Upper lobe of right lung (tissue), 1 donor: ENCODE data around the gene CCNQ. TPM values are rescaled to one million over a fixed set of nuclear protein-coding genes. Genes with fewer than 3 reads are reported as not detected.

Experiments
- ATAC-seq: fragments of 200-7000 bp; cut with Tn5 transposase; one replicate; pipeline ENCODE4 v1.9.1; 2020; ENCODE audit warnings: mild to moderate bottlenecking, moderate library complexity
- DNase-seq: peaks from one replicate; pipeline ENCODE4 v3.0.0-alpha.2; 2020
- H3K27ac ChIP-seq: fragments of 200-600 bp; one replicate; pipeline ENCODE4 v1.8.0; 2022
- H3K27me3 ChIP-seq: fragments of 200-600 bp; one replicate; pipeline ENCODE4 v1.8.0; 2022; ENCODE audit warnings: mild to moderate bottlenecking
- H3K36me3 ChIP-seq: fragments of 200-600 bp; one replicate; pipeline ENCODE4 v1.8.0; 2022
- H3K4me1 ChIP-seq: fragments of 200-600 bp; one replicate; pipeline ENCODE4 v1.8.0; 2022
- H3K4me3 ChIP-seq: fragments of 200-600 bp; one replicate; pipeline ENCODE4 v1.8.0; 2022; ENCODE audit warnings: mild to moderate bottlenecking
- H3K9me3 ChIP-seq: fragments of 200-600 bp; one replicate; pipeline ENCODE4 v1.8.0; 2022
- CTCF ChIP-seq: fragments of 200-600 bp; IDR thresholded peaks from one replicate; pipeline ENCODE4 v1.8.0; 2022; ENCODE audit warnings: antibody characterized with exemption
- intact Hi-C: fragments of 100-400 bp; cut with DNase I; formaldehyde crosslinking; loops from one replicate; pipeline ENCODE4 v1.11.0; 2022
- total RNA-seq: library from RNA; stranded (reverse); fragmentation: NEBNext Ultra II Directional; extraction: Animal tissue kit (Norgen Biotek cat#: 25700); gene quantifications from one replicate; pipeline ENCODE4 v1.2.1, GENCODE V29; 2021
- donor health status: DM: no; HTN: yes; CAD: no; lungs with severe emphysema.

CCNQ gene
- total RNA-seq, 1 donor from 2014 or later, result 18.9 TPM

DNA sequence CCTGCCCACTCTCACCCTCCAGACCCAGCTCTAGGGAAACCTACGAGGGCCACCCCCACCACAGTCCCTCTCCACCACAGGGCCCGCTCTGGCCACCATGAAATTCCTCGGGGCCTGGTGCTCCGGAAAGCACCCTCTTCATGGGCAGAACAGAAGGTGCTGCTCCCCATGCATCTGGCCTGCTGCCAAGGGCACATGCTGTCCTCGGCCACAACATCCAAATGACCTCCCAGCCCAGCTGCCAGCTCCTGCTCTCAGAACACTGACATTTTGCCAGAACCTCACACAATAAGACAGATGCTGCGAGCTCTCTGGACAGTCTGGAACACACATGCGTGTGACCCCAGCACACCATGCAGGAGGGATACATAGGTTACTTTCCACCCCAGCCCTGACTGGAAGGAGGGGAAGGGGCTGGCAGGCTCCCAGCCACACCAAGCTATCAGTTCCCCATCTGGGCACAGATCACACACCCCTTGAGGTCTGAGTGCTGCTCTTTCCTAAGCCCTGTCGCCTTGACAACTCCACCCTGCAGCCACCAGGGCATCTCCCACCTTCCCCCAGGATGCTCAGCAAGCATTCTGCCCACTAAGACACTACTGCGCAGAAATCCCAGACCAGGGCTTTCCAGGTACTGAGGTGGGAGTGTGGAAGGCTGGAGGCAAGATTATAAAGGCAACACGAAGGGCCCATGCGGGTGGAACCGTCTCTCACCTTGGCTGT is 5.8 kb downstream of the CCNQ start:
- intact Hi-C loops, result no loop called here
- no peak for ATAC-seq

DNA sequence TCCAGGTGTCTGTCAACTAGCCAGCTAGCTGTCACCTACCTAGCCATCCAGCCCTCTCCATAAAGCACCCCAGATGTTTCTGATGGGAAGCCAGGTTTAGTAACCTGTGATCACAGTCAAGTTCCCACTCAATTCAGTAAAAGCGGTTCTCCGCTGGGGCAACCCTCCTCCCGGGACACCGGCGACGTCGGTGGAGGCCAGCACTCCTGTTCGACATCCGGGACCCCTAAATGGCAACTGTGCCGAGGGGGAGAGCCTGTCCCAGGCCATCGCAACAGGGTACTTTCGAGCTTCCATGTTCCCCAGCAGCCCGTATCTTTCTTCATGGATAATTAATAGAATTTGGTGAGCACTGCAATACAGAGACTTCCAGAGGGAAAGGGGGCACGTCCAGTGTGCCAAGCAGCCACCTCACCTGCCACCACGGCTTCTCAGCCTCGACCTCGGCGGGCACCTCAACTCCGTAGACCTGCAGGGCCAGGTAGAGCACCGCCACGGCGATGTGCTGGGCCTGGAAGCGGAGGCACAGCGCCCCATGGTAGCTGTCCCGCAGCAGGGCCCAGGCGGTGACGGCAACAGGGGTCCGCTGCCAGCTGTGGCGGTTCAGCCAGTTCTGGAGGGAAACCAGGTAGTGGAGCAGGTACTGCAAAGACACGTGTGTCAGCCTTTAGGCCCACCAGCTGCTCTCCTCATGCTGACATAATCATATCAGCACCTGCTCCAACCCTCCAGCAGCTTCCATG is 6.7 kb downstream of the CCNQ start:
- Histone ChIP-seq H3K36me3 (no peaks in the 10 kb centered on the region), H3K4me1 (no peaks in the 10 kb centered on the region), H3K27ac (no peak overlapping the region), H3K9me3 (no peaks in the 10 kb centered on the region), H3K27me3 (no peaks in the 10 kb centered on the region), H3K4me3 (no peak overlapping the region)
- DNase-seq (no peak), ATAC-seq (no peak)
- TF ChIP-seq CTCF, result no peak
- intact Hi-C loops, result no loop called here

More for the DNA sequence above, 5.8 kb downstream of the CCNQ start:
- peaks cover 3% of the 10 kb centered on the region for H3K4me1 ChIP-seq
- no peak overlapping the region for H3K27ac ChIP-seq
- TF ChIP-seq CTCF, result no peak
- no peaks in the 10 kb centered on the region for H3K27me3 ChIP-seq
- no peaks in the 10 kb centered on the region for H3K36me3 ChIP-seq
- DNase-seq, result no peak
- H3K9me3 ChIP-seq, result no peaks in the 10 kb centered on the region
- no peak overlapping the region for H3K4me3 ChIP-seq

GRCh38 chrX:153590961-153591956 is 7.7 kb downstream of the CCNQ start:
- TF ChIP-seq CTCF, result no peak
- Histone ChIP-seq H3K27ac (no peak overlapping the region), H3K27me3 (no peaks in the 10 kb centered on the region), H3K4me3 (no peak overlapping the region), H3K4me1 (no peaks in the 10 kb centered on the region), H3K36me3 (no peaks in the 10 kb centered on the region), H3K9me3 (no peaks in the 10 kb centered on the region)
- intact Hi-C loops, result no loop called here
- no peak for ATAC-seq
- no peak for DNase-seq

- intact Hi-C loops, result no loop called here
- Histone ChIP-seq H3K27me3 (no peaks in the 10 kb centered on the region), H3K9me3 (no peaks in the 10 kb centered on the region), H3K27ac (no peak overlapping the region), H3K4me3 (no peak overlapping the region), H3K36me3 (no peaks in the 10 kb centered on the region), H3K4me1 (no peaks in the 10 kb centered on the region)
- ATAC-seq (no peak), DNase-seq (no peak)
- TF ChIP-seq CTCF, result no peak
Measured at GRCh38 chrX:153588782-153589446, 10.0 kb downstream of the CCNQ start.
